GM12878 (cell line): ENCODE data around the gene SLC15A3. TPM values are rescaled to one million over a fixed set of nuclear protein-coding genes. Genes with fewer than 3 reads are reported as not detected.
A peak's percentile ranks its signal among the peaks of the same experiment; 100 is the strongest.

ENCODE experiments used
- CTCF ChIP-seq, 3 experiments: IDR thresholded peaks in 2 of 3; conservative IDR thresholded peaks in 1 of 3; 2 replicates each; pipeline ENCODE4 v1.5.1; 2011; ENCODE audit warnings: low read depth in 3 of 3, low read length in 3 of 3, mild to moderate bottlenecking in 3 of 3, control low read depth in 2 of 3, moderate library complexity in 2 of 3, inconsistent platforms in 1 of 3, mixed read lengths in 1 of 3; ENCODE audit not compliant: control insufficient read depth in 2 of 3, insufficient read depth in 1 of 3; ENCODE audit errors: extremely low read depth in 1 of 3
- IRF3 ChIP-seq: fragments of 450-650 bp; IDR thresholded peaks from 2 replicates; pipeline ENCODE4 v1.6.1; 2014; ENCODE audit warnings: mild to moderate bottlenecking
- KLF5 ChIP-seq: fragments of 450-650 bp; IDR thresholded peaks from 2 replicates; pipeline ENCODE4 v1.6.1; 2014; ENCODE audit warnings: mild to moderate bottlenecking; ENCODE audit not compliant: partially characterized antibody
- SMARCA5 ChIP-seq: fragments of 450-650 bp; IDR thresholded peaks from 2 replicates; pipeline ENCODE4 v1.6.1; 2017; ENCODE audit warnings: mild to moderate bottlenecking
- YY1 ChIP-seq: IDR thresholded peaks from 2 replicates; pipeline ENCODE4 v1.6.1; 2011; ENCODE audit warnings: low read depth, mild to moderate bottlenecking, low read length
- ZSCAN29 ChIP-seq: fragments of 450-650 bp; IDR thresholded peaks from 2 replicates; pipeline ENCODE4 v1.6.1; 2017; ENCODE audit warnings: mild to moderate bottlenecking, moderate library complexity
- polyA plus RNA-seq, 11 experiments: library from polyadenylated mRNA; depleted of rRNA in 4 of 11; unstranded in 6 of 11; stranded (reverse) in 5 of 11; fragments of >200 nt; fragmentation: Nextera tagmentation in 4 of 11; fragmentation: Illumina TruSeq in 1 of 11; extraction: Ambion mirVana in 4 of 11; extraction: Trizol in 1 of 11; gene quantifications; 1 replicate in 1 of 11; 2 replicates in 10 of 11; pipeline versions ENCODE4 v1.2.1 to v1.2.3, GENCODE V29; 2011 to 2016; ENCODE audit warnings: inconsistent platforms in 2 of 11, missing spikeins in 2 of 11, low read depth in 1 of 11
- total RNA-seq, 4 experiments: library from RNA; depleted of rRNA in 3 of 4; stranded (reverse); fragments of >200 nt in 3 of 4; fragmentation: Illumina TruSeq in 1 of 4; extraction: Trizol in 1 of 4; gene quantifications; 2 replicates each; pipeline versions ENCODE4 v1.2.1 to v1.2.3, GENCODE V29; 2013 to 2021
- TF ChIP-seq, protein P1 (sequence below): fragments of 150-350 bp; IDR thresholded peaks from 2 replicates; pipeline ENCODE4 v1.6.1; 2014; ENCODE audit warnings: mild to moderate bottlenecking, low read depth, low read length
- TF ChIP-seq, protein P2 (sequence below): fragments of 450-650 bp; IDR thresholded peaks from 2 replicates; pipeline ENCODE4 v1.6.1; 2017; ENCODE audit warnings: low read depth, mild to moderate bottlenecking, moderate library complexity

Gene SLC15A3
- total and polyA plus RNA-seq, 10 of the 15 experiments (the other 5 are each of a cell fraction or from before 2014, with no cell fraction given), result 17.7 to 102 (median 55.8) TPM

DNA sequence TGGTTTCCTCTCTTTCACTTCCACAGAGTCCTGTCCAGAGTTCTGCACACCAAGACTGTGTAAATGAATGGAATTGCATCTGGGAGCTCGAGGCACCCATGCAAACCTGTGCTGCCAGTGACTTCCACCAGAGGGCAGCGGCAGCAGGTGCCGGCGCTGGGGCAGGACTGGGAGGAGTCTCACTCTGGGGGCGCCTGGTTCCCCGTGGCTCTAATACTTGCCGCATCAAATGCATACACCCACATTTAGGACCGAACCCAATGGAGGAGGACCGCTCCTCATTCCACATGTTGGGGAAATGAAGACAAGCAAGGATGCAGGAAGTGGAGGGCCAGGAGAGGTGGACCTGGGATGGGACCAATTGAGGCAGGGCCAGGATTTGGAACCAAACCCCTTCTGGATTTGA lies 18.4 kb upstream of the SLC15A3 start (continued):
- peak; percentile 87 to 96 (median 94) for TF ChIP-seq CTCF (IDR thresholded peaks at IDR 0.05 in 2 of 3, conservative IDR thresholded peaks at IDR 0.05 in 1 of 3; ENCODE audit: control insufficient read depth in 2 of 3, extremely low read depth in 1 of 3, insufficient read depth in 1 of 3, low read depth in 3 of 3, low read length in 3 of 3)
- TF ChIP-seq YY1, result peak; percentile 77
- TF ChIP-seq, protein P1, sequence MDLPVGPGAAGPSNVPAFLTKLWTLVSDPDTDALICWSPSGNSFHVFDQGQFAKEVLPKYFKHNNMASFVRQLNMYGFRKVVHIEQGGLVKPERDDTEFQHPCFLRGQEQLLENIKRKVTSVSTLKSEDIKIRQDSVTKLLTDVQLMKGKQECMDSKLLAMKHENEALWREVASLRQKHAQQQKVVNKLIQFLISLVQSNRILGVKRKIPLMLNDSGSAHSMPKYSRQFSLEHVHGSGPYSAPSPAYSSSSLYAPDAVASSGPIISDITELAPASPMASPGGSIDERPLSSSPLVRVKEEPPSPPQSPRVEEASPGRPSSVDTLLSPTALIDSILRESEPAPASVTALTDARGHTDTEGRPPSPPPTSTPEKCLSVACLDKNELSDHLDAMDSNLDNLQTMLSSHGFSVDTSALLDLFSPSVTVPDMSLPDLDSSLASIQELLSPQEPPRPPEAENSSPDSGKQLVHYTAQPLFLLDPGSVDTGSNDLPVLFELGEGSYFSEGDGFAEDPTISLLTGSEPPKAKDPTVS, result no peak
- no peak for TF ChIP-seq ZSCAN29
- no peak for TF ChIP-seq IRF3
- TF ChIP-seq SMARCA5, result no peak
- no peak for TF ChIP-seq KLF5
- TF ChIP-seq, protein P2, sequence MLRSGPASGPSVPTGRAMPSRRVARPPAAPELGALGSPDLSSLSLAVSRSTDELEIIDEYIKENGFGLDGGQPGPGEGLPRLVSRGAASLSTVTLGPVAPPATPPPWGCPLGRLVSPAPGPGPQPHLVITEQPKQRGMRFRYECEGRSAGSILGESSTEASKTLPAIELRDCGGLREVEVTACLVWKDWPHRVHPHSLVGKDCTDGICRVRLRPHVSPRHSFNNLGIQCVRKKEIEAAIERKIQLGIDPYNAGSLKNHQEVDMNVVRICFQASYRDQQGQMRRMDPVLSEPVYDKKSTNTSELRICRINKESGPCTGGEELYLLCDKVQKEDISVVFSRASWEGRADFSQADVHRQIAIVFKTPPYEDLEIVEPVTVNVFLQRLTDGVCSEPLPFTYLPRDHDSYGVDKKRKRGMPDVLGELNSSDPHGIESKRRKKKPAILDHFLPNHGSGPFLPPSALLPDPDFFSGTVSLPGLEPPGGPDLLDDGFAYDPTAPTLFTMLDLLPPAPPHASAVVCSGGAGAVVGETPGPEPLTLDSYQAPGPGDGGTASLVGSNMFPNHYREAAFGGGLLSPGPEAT, result 0 out of 2 replicates have a peak, but pooled peaks have one; percentile 24
